SU-DHL-6 (cell line): Measurements from ENCODE around the gene PDE9A.

Experiments used
- EZH2phosphoT487 ChIP-seq: fragments of 200-600 bp; sonication (generic), shearing (Covaris generic); conservative IDR thresholded peaks from 2 replicates; pipeline ENCODE4 v1.6.1; 2018; ENCODE audit warnings: mild to moderate bottlenecking, antibody characterized with exemption, low read length, moderate library complexity, mixed read lengths
- TF ChIP-seq, protein P1 (sequence below): fragments of 200-600 bp; sonication (generic); IDR thresholded peaks from one replicate; pipeline ENCODE4 v1.5.1; 2017; ENCODE audit warnings: antibody characterized with exemption, mild to moderate bottlenecking, low read length, moderate library complexity; ENCODE audit not compliant: insufficient read depth, poor library complexity, severe bottlenecking

DNA sequence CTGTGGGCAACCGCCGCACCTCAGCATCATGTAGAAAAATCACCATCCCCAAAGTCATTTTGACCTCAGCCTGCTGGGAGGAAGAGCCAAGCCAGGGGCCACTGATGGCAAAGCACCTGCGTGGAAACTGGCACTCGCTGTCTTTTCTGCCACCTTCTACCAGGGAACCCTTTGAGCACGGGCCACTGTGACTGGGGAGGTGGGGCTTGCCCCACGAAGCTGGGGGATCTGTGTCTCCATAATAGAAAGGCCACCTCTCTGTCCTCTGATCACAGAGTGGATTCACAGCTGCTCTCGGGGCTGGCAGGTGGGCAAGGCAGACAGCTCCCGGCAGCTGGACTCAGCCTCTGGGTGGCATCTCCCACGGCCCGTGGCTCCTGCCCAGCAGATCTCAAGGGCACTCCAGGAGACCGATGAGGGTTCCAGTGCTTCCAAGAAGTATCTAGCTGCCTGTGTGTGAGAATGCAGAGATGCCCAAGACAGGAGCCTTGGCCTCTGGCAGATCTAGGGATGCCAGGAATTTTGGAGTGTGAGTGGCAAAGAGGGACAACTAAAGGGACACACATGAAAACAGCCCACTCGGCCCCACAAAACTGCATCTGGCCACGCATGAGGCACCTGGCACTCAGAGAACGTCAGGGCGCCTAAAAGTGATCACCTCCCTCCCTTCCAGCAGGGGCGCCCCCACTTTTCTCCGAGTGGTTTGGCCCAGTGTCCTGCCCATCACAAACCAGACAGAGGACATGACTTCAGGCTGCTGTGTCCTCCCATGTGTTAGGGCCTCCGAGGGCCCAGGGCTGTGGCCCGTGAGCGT is 102.6 kb downstream of the PDE9A start:
- TF ChIP-seq, protein P1, sequence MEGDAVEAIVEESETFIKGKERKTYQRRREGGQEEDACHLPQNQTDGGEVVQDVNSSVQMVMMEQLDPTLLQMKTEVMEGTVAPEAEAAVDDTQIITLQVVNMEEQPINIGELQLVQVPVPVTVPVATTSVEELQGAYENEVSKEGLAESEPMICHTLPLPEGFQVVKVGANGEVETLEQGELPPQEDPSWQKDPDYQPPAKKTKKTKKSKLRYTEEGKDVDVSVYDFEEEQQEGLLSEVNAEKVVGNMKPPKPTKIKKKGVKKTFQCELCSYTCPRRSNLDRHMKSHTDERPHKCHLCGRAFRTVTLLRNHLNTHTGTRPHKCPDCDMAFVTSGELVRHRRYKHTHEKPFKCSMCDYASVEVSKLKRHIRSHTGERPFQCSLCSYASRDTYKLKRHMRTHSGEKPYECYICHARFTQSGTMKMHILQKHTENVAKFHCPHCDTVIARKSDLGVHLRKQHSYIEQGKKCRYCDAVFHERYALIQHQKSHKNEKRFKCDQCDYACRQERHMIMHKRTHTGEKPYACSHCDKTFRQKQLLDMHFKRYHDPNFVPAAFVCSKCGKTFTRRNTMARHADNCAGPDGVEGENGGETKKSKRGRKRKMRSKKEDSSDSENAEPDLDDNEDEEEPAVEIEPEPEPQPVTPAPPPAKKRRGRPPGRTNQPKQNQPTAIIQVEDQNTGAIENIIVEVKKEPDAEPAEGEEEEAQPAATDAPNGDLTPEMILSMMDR: no peak
- no peak for TF ChIP-seq EZH2phosphoT487
